ENCODE measurements around the gene DUSP1. TPM values are rescaled to one million over a fixed set of nuclear protein-coding genes. Genes with fewer than 3 reads are reported as not detected.

Gene DUSP1
- total and polyA plus RNA-seq, 7 donors, result 81.8 to 287 (median 141) TPM

DNA sequence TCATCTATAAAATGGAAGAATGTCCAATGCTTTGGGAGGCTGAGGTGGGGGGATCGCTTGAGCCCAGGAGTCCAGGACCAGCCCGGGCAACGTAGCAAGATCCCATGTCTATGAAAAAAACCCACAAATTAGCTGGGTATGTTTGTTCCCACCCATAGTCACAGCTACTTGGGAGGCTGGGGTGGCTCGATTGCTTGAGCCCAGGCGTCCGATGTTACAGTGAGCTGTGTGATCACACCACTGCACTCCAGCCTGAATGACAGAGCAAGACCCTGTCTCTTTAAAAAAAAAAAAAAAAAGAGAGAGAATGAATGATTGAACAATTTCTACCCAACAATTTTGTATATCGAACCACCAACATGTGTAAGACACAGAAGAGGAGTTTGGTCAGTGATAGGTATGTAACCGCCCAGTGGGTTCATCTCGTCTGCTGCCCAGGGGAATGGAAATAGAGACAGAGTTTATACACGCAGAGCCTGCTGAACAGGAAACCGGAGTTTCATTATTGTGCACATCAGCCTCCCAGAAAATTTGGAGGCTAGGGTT, 36.8 kb upstream of the DUSP1 start:
- Histone ChIP-seq H3K4me1 (no peaks in the 10 kb centered on the region), H3K27me3 (ENCODE audit: insufficient read depth in 3 of 3, low read length in 2 of 3) (no peaks in the 10 kb centered on the region), H3K4me3 (peak overlapping the region; percentile 48), H3K27ac (peak overlapping the region; percentile 46), H3K36me3 (ENCODE audit: insufficient read depth in 1 of 2, low read depth in 1 of 2) (no peaks in the 10 kb centered on the region), H3K9me3 (no peaks in the 10 kb centered on the region)
- WGBS, 3 donors, result 85 to 87% (median 85%) methylated on average over 11 of the region's 11 CpGs
- DNase-seq (no peak), ATAC-seq (no peak)
- TF ChIP-seq, protein P1, sequence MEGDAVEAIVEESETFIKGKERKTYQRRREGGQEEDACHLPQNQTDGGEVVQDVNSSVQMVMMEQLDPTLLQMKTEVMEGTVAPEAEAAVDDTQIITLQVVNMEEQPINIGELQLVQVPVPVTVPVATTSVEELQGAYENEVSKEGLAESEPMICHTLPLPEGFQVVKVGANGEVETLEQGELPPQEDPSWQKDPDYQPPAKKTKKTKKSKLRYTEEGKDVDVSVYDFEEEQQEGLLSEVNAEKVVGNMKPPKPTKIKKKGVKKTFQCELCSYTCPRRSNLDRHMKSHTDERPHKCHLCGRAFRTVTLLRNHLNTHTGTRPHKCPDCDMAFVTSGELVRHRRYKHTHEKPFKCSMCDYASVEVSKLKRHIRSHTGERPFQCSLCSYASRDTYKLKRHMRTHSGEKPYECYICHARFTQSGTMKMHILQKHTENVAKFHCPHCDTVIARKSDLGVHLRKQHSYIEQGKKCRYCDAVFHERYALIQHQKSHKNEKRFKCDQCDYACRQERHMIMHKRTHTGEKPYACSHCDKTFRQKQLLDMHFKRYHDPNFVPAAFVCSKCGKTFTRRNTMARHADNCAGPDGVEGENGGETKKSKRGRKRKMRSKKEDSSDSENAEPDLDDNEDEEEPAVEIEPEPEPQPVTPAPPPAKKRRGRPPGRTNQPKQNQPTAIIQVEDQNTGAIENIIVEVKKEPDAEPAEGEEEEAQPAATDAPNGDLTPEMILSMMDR (IDR thresholded peaks at IDR 0.05), result no peak
- intact Hi-C loops (cut with DNase I), result no loop called here

DNA sequence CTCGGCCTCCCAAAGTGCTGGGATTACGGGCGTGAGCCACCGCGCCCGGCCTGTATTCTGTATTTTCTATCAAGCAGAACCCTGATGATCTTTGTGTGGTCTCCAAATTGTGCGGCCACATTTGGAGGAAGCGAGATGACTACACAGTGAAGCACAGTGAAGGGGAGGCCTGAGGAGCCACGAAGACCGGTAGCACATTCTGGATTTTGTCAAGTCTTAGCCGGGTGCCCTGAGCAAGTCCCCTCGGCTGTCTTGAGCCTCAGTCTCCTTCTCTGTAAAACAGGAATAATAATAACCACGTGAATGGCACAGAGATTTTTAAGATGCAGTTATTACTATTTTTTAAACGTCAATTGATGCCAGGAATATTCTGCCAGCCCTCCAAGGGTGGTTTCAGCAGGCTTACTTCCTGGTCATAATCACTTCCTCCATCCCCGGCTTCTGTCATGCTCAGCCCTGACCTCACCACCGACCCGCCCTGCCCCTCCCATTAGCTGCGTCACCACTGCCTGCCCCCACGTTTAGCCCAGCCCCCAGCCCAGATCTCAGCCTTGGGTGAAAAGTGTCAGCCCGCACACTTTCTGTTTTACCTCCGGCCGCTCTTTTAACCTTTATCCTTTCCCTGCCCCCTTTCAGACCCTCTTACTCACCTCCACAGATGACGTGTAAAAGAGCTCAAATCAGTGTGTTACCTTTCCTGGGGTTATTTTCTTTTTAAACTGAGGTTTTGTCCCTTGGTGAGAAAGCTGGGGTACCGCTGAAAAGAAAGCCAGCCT, 36.1 kb upstream of the DUSP1 start:
- Histone ChIP-seq H3K36me3 (ENCODE audit: insufficient read depth in 1 of 2, low read depth in 1 of 2) (no peaks in the 10 kb centered on the region), H3K27ac (peak overlapping the region; percentile 72), H3K9me3 (no peaks in the 10 kb centered on the region), H3K4me1 (no peaks in the 10 kb centered on the region), H3K27me3 (ENCODE audit: insufficient read depth in 3 of 3, low read length in 2 of 3) (no peaks in the 10 kb centered on the region), H3K4me3 (peak overlapping the region; percentile 48)
- TF ChIP-seq, protein P1 (IDR thresholded peaks at IDR 0.05), result no peak
- ATAC-seq (peak; percentile 68 to 92 (median 83)), DNase-seq (peak; percentile 86 to 93)
- WGBS, 3 donors, result 65 to 67% (median 67%) methylated on average over 23 to 24 of the region's 24 CpGs
- intact Hi-C loops (cut with DNase I), result no loop called here

DNA sequence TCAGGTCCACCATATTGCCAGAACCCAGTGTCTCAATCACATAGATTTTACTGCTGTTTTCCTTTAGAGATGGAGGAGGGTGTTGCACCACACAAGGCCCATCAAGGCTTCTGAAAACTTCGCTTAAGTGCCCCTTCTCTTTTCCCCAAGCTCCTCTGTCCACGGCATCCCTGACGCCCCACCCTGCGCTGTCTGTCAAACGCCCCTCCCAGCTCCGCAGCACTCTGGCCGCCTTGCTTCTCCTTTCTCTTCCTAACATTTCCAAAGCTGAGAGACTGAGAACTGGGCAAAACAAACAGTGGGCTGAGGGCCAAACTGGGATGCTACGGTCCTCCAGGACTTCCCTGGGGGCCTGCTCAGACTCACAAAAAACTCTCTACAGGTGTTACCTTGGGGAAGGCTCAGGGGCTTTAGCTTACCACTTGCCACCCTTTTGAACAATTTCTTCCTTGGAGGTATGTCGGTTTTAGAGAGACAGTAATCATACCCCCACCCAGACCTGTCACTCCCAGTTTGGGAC, 34.8 kb upstream of the DUSP1 start:
- Histone ChIP-seq H3K9me3 (no peaks in the 10 kb centered on the region), H3K36me3 (ENCODE audit: insufficient read depth in 1 of 2, low read depth in 1 of 2) (no peaks in the 10 kb centered on the region), H3K4me3 (no peak overlapping the region), H3K4me1 (no peaks in the 10 kb centered on the region), H3K27ac (no peak overlapping the region), H3K27me3 (ENCODE audit: insufficient read depth in 3 of 3, low read length in 2 of 3) (no peaks in the 10 kb centered on the region)
- no peak for ATAC-seq
- TF ChIP-seq, protein P1 (IDR thresholded peaks at IDR 0.05), result no peak
- intact Hi-C loops (cut with DNase I), result no loop called here
- 69 to 82% (median 74%) methylated on average over 9 of the region's 9 CpGs for WGBS, 3 donors
- no peak for DNase-seq

DNA sequence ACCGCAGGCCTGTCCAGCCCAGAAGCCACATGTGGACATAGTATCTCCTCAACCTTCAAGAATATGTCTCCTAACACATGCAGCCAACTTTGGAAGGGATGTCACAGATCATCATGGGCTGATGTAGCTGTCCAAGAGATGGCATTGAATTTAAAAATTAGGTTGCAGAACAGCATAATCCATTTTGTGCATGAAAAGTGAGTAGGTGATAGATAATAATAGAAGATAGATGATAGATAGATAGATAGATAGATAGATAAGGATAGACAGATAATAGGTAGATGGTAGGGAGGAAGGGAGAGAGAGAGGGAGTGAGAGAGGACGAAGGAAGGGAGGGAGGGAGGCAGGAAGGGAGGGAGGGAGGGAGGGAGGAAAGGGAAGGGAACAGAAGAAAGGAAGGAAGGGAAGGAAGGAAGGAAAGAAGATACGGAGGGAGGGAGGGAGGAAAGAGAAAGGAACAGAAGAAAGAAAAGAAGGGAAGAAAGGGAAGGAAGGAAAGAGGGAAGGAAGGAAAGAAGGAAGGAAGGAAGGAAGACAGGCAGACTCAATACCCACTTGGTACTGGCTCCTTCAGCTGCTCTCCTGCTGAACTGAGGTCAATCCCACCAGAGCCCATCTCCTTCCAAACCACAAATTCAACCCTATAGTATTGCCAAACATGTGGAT, 34.2 kb upstream of the DUSP1 start:
- Histone ChIP-seq H3K27ac (no peak overlapping the region), H3K36me3 (ENCODE audit: insufficient read depth in 1 of 2, low read depth in 1 of 2) (no peaks in the 10 kb centered on the region), H3K9me3 (no peaks in the 10 kb centered on the region), H3K4me1 (no peaks in the 10 kb centered on the region), H3K4me3 (no peak overlapping the region), H3K27me3 (ENCODE audit: insufficient read depth in 3 of 3, low read length in 2 of 3) (no peaks in the 10 kb centered on the region)
- TF ChIP-seq, protein P1 (IDR thresholded peaks at IDR 0.05), result no peak
- no peak for ATAC-seq
- DNase-seq, result no peak
- intact Hi-C loops (cut with DNase I), result no loop called here
- WGBS, 3 donors, result 71 to 79% (median 74%) methylated on average over 3 of the region's 3 CpGs
